DOHH2 (cell line): ENCODE results near the gene POLG.
"Not testable (repeated sequence)": the region's sequence is repeated elsewhere in the genome, so short reads cannot be mapped to it uniquely, and the experiment has no call there.

ENCODE experiments used
- H3F3A ChIP-seq: fragments of 200-600 bp; sonication (generic), shearing (Covaris generic); 2 replicates; pipeline ENCODE4 v1.6.0; 2016; ENCODE audit warnings: antibody characterized with exemption, mild to moderate bottlenecking; ENCODE audit not compliant: control insufficient read depth, insufficient read depth
- H3K27ac ChIP-seq: fragments of 200-600 bp; sonication (generic); 2 replicates; pipeline ENCODE4 v1.5.1; 2014; ENCODE audit warnings: low read depth, mild to moderate bottlenecking, low read length, moderate library complexity
- H3K27me3 ChIP-seq: fragments of 200-600 bp; sonication (generic); 2 replicates; pipeline ENCODE4 v1.6.1; 2014; ENCODE audit warnings: mild to moderate bottlenecking, low read length, mixed read lengths; ENCODE audit not compliant: control insufficient read depth
- H3K36me3 ChIP-seq: fragments of 200-600 bp; sonication (generic); 2 replicates; pipeline ENCODE4 v1.6.1; 2014; ENCODE audit warnings: mild to moderate bottlenecking, low read length, moderate library complexity, mixed read lengths; ENCODE audit not compliant: control insufficient read depth
- H3K4me1 ChIP-seq: fragments of 200-600 bp; sonication (generic); 2 replicates; pipeline ENCODE4 v1.6.1; 2014; ENCODE audit warnings: mild to moderate bottlenecking, low read length, mixed read lengths; ENCODE audit not compliant: control insufficient read depth
- H3K4me2 ChIP-seq: fragments of 200-600 bp; sonication (generic); 2 replicates; pipeline ENCODE4 v1.6.0; 2014; ENCODE audit warnings: mild to moderate bottlenecking, low read length, moderate library complexity
- H3K4me3 ChIP-seq: fragments of 200-600 bp; sonication (generic); 2 replicates; pipeline ENCODE4 v1.5.1; 2014; ENCODE audit warnings: mild to moderate bottlenecking, low read length, mixed read lengths
- H3K79me2 ChIP-seq: fragments of 200-600 bp; sonication (generic); 2 replicates; pipeline ENCODE4 v1.6.1; 2014; ENCODE audit warnings: mild to moderate bottlenecking, low read length, mixed read lengths; ENCODE audit not compliant: control insufficient read depth
- H3K9me2 ChIP-seq: fragments of 200-600 bp; sonication (generic); replicated peaks from 2 replicates; pipeline ENCODE4 v1.6.1; 2014; ENCODE audit warnings: mild to moderate bottlenecking, low read length, mixed read lengths; ENCODE audit not compliant: control insufficient read depth
- H3K9me3 ChIP-seq: fragments of 200-600 bp; sonication (generic); 2 replicates; pipeline ENCODE4 v1.6.1; 2014; ENCODE audit warnings: antibody characterized with exemption, low read length, mixed read lengths; ENCODE audit not compliant: control insufficient read depth, insufficient read depth
- H4K20me1 ChIP-seq: fragments of 200-600 bp; sonication (generic); 2 replicates; pipeline ENCODE4 v1.6.0; 2014; ENCODE audit warnings: low read depth, mild to moderate bottlenecking, antibody characterized with exemption, low read length, moderate library complexity; ENCODE audit not compliant: control insufficient read depth, insufficient read depth
- CTCF ChIP-seq: fragments of 200-600 bp; sonication (generic); IDR thresholded peaks from one replicate; pipeline ENCODE4 v1.5.1; 2014; ENCODE audit warnings: antibody characterized with exemption, mild to moderate bottlenecking, low read depth, low read length; ENCODE audit not compliant: poor library complexity, severe bottlenecking
- EZH2phosphoT487 ChIP-seq: fragments of 200-600 bp; sonication (generic); IDR thresholded peaks from 2 replicates; pipeline ENCODE4 v1.6.1; 2017; ENCODE audit warnings: borderline replicate concordance, mild to moderate bottlenecking, antibody characterized with exemption, low read length, moderate library complexity, mixed read lengths

Gene POLG

DNA sequence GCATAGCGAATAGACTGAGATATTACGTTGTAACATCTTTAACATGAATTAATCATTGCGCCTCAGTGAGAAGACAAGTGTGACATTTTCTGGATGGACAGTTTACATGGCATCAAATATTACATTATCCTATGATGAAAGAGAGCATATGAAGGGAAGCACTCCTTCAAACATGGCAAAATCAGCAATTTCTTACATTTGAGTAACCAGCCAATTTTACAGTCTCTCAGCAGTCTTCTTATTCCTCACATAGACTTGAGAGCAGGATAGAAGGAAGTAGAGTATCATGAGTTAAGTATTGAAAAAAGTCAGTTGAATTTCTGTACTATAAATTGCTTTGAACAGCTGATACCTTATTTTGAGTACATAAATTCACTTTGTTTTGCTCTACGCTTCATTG is 52.0 kb downstream of the POLG start:
- H3K79me2 ChIP-seq: no peaks in the 10 kb centered on the region
- no peaks in the 10 kb centered on the region for H3K27me3 ChIP-seq
- no peak for TF ChIP-seq CTCF
- no peak for TF ChIP-seq EZH2phosphoT487
- H3K4me1 ChIP-seq: no peaks in the 10 kb centered on the region
- no peak overlapping the region for H3K4me2 ChIP-seq
- 0 out of 2 replicates have a peak, but pooled peaks cover 4% of the 10 kb centered on the region for H3F3A ChIP-seq
- no peak overlapping the region for H3K27ac ChIP-seq
- H3K9me3 ChIP-seq: no peaks in the 10 kb centered on the region
- no peaks in the 10 kb centered on the region for H4K20me1 ChIP-seq
- no peak overlapping the region for H3K4me3 ChIP-seq
- peaks cover 94% of the 10 kb centered on the region for H3K36me3 ChIP-seq
- no peaks in the 10 kb centered on the region for H3K9me2 ChIP-seq

- no peaks in the 10 kb centered on the region for H3K9me3 ChIP-seq
- H4K20me1 ChIP-seq: no peaks in the 10 kb centered on the region
- H3F3A ChIP-seq: 0 out of 2 replicates have a peak, but pooled peaks cover 4% of the 10 kb centered on the region
- H3K27me3 ChIP-seq: no peaks in the 10 kb centered on the region
- H3K4me2 ChIP-seq: no peak overlapping the region
- peaks cover 98% of the 10 kb centered on the region for H3K36me3 ChIP-seq
- H3K79me2 ChIP-seq: no peaks in the 10 kb centered on the region
- no peaks in the 10 kb centered on the region for H3K9me2 ChIP-seq
- H3K27ac ChIP-seq: no peak overlapping the region
- no peak for TF ChIP-seq EZH2phosphoT487
- no peaks in the 10 kb centered on the region for H3K4me1 ChIP-seq
- no peak overlapping the region for H3K4me3 ChIP-seq
Measured at GRCh38 chr15:89278307-89278706, 56.3 kb downstream of the POLG start.

DNA sequence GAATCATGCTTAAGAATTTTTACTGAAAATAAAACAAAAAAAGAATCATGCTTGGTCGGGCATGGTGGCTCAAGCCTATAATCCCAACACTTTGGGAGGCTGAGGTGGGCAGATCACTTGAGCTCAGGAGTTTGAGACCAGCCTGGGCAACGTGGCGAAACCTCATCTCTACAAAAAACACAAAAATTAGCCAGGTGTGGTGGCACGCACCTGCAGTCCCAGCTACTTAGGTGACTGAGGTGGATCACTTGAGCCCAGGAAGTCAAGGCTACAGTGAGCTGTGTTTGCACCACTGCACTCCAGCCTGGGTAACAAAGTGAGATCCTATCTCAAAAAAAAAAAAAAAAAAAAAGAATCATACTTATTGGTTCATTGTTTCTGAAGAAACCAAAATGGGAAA is 57.3 kb downstream of the POLG start:
- H3K4me2 ChIP-seq, H3K27me3 ChIP-seq, H3F3A ChIP-seq, H4K20me1 ChIP-seq, H3K4me1 ChIP-seq, H3K79me2 ChIP-seq, H3K9me2 ChIP-seq, H3K27ac ChIP-seq, H3K4me3 ChIP-seq, H3K9me3 ChIP-seq: not testable (repeated sequence)
- H3K36me3 ChIP-seq: peaks cover 92% of the 10 kb centered on the region
